PFSK-1 (cell line): ENCODE data around the gene USP31.

Source experiments
- FOXP2 ChIP-seq: optimal IDR thresholded peaks from 2 replicates; pipeline ENCODE3; 2011; ENCODE audit warnings: borderline replicate concordance, control low read depth, inconsistent platforms; ENCODE audit not compliant: insufficient read depth; ENCODE audit errors: extremely low read length, extremely low read depth
- POLR2AphosphoS5 ChIP-seq: IDR thresholded peaks from 2 replicates; pipeline ENCODE4 v1.6.1; 2012; ENCODE audit warnings: low read depth, mild to moderate bottlenecking, control low read depth, low read length, moderate library complexity
- SIN3A ChIP-seq: IDR thresholded peaks from 2 replicates; pipeline ENCODE4 v1.6.1; 2012; ENCODE audit warnings: mild to moderate bottlenecking, low read length, moderate library complexity, borderline replicate concordance; ENCODE audit not compliant: insufficient read depth
- TAF1 ChIP-seq: IDR thresholded peaks from 2 replicates; pipeline ENCODE4 v1.6.1; 2012; ENCODE audit warnings: low read length, control low read depth, borderline replicate concordance; ENCODE audit not compliant: insufficient read depth
- TF ChIP-seq, protein P1 (sequence below), 2 experiments: IDR thresholded peaks; 2 replicates each; pipeline versions ENCODE4 v1.6.1 to v1.8.0; 2011 to 2012; ENCODE audit warnings: low read depth in 2 of 2, low read length in 2 of 2, control low read depth in 1 of 2, inconsistent platforms in 1 of 2, mild to moderate bottlenecking in 1 of 2, moderate library complexity in 1 of 2; ENCODE audit not compliant: insufficient read depth in 1 of 2

DNA sequence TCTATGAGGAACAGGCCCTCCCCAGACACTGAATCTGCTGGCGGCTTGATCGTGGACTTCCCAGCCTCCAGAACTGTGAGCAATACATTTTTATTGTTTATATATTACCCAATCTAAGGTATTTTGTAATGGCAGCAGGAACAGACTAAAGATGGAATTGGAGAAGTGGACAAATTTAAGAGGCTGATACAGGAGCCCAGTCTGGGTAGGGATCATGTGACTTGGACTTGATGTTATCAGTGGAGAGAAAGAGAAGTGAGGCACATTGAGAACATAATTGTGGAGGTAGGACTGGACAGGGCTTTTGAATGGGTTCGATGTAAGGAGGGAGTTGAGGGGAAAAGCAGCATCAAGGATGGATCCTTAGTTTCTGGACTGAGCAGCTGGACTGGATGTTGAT, 93.8 kb downstream of the USP31 start:
- no peak for TF ChIP-seq POLR2AphosphoS5
- TF ChIP-seq, protein P1, sequence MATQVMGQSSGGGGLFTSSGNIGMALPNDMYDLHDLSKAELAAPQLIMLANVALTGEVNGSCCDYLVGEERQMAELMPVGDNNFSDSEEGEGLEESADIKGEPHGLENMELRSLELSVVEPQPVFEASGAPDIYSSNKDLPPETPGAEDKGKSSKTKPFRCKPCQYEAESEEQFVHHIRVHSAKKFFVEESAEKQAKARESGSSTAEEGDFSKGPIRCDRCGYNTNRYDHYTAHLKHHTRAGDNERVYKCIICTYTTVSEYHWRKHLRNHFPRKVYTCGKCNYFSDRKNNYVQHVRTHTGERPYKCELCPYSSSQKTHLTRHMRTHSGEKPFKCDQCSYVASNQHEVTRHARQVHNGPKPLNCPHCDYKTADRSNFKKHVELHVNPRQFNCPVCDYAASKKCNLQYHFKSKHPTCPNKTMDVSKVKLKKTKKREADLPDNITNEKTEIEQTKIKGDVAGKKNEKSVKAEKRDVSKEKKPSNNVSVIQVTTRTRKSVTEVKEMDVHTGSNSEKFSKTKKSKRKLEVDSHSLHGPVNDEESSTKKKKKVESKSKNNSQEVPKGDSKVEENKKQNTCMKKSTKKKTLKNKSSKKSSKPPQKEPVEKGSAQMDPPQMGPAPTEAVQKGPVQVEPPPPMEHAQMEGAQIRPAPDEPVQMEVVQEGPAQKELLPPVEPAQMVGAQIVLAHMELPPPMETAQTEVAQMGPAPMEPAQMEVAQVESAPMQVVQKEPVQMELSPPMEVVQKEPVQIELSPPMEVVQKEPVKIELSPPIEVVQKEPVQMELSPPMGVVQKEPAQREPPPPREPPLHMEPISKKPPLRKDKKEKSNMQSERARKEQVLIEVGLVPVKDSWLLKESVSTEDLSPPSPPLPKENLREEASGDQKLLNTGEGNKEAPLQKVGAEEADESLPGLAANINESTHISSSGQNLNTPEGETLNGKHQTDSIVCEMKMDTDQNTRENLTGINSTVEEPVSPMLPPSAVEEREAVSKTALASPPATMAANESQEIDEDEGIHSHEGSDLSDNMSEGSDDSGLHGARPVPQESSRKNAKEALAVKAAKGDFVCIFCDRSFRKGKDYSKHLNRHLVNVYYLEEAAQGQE (IDR thresholded peaks at IDR 0.05; ENCODE audit: insufficient read depth in 1 of 2, low read depth in 2 of 2, low read length in 2 of 2), result no peak
- TF ChIP-seq SIN3A, result no peak
- TF ChIP-seq TAF1, result no peak
- TF ChIP-seq FOXP2, result no peak
